H9 (cell line): ENCODE results near the gene PTPRR. TPM values are rescaled to one million over a fixed set of nuclear protein-coding genes. Genes with fewer than 3 reads are reported as not detected.

Experiments
- DNase-seq: peaks from one replicate; pipeline ENCODE4 v3.0.0-alpha.2; 2017
- H2AFZ ChIP-seq: one replicate; pipeline ENCODE4 v1.6.1; 2013; ENCODE audit warnings: mild to moderate bottlenecking, low read length, control low read depth, moderate library complexity
- H2AK5ac ChIP-seq: 2 replicates; pipeline ENCODE4 v1.6.1; 2013; ENCODE audit warnings: low read length, control low read depth, mixed read lengths; ENCODE audit not compliant: insufficient read length
- H2BK120ac ChIP-seq: one replicate; pipeline ENCODE4 v1.6.1; 2013; ENCODE audit warnings: low read depth, mild to moderate bottlenecking, low read length, control low read depth, inconsistent platforms; ENCODE audit not compliant: poor library complexity, severe bottlenecking
- H2BK12ac ChIP-seq: 2 replicates; pipeline ENCODE4 v1.6.1; 2013; ENCODE audit warnings: low read length, control low read depth, mixed read lengths, low read depth; ENCODE audit not compliant: insufficient read length
- H2BK15ac ChIP-seq: 2 replicates; pipeline ENCODE4 v1.6.1; 2013; ENCODE audit warnings: low read depth, low read length, control low read depth
- H2BK20ac ChIP-seq: one replicate; pipeline ENCODE4 v1.6.1; 2013; ENCODE audit warnings: low read depth, mild to moderate bottlenecking, low read length, control low read depth, inconsistent platforms; ENCODE audit not compliant: poor library complexity, severe bottlenecking
- H2BK5ac ChIP-seq: 2 replicates; pipeline ENCODE4 v1.6.1; 2013; ENCODE audit warnings: low read length, control low read depth, mixed read lengths; ENCODE audit not compliant: insufficient read length
- H3K14ac ChIP-seq: 2 replicates; pipeline ENCODE4 v1.6.1; 2013; ENCODE audit warnings: low read length, control low read depth; ENCODE audit not compliant: insufficient read depth
- H3K18ac ChIP-seq: 2 replicates; pipeline ENCODE4 v1.6.1; 2013; ENCODE audit warnings: low read depth, mild to moderate bottlenecking, mixed read lengths, low read length, control low read depth; ENCODE audit not compliant: insufficient read length
- H3K23ac ChIP-seq: 2 replicates; pipeline ENCODE4 v1.6.1; 2013; ENCODE audit warnings: low read length, control low read depth, mixed read lengths, low read depth; ENCODE audit not compliant: insufficient read length
- H3K23me2 ChIP-seq: 2 replicates; pipeline ENCODE4 v1.6.1; 2013; ENCODE audit warnings: low read depth, mild to moderate bottlenecking, mixed read lengths, low read length, control low read depth; ENCODE audit not compliant: insufficient read length, poor library complexity, severe bottlenecking
- H3K27ac ChIP-seq: 2 replicates; pipeline ENCODE4 v1.5.1; 2013; ENCODE audit warnings: low read length, control low read depth, mixed read lengths, low read depth; ENCODE audit not compliant: insufficient read length
- H3K27me3 ChIP-seq: 2 replicates; pipeline ENCODE4 v1.6.1; 2013; ENCODE audit warnings: low read length, control low read depth, inconsistent platforms; ENCODE audit not compliant: insufficient read depth
- H3K4ac ChIP-seq: 2 replicates; pipeline ENCODE4 v1.6.1; 2013; ENCODE audit warnings: low read depth, mild to moderate bottlenecking, control low read depth, inconsistent platforms, low read length, moderate library complexity
- H3K4me1 ChIP-seq: 2 replicates; pipeline ENCODE4 v1.6.1; 2013; ENCODE audit warnings: low read length, control low read depth, inconsistent platforms; ENCODE audit not compliant: insufficient read depth
- H3K4me2 ChIP-seq: 2 replicates; pipeline ENCODE4 v1.6.1; 2013; ENCODE audit warnings: low read length, control low read depth, mixed read lengths; ENCODE audit not compliant: insufficient read length, insufficient read depth
- H3K56ac ChIP-seq: 2 replicates; pipeline ENCODE4 v1.6.1; 2013; ENCODE audit warnings: low read depth, mild to moderate bottlenecking, mixed read lengths, low read length, control low read depth; ENCODE audit not compliant: insufficient read length
- H3K79me1 ChIP-seq: 2 replicates; pipeline ENCODE4 v1.6.1; 2013; ENCODE audit warnings: low read depth, mild to moderate bottlenecking, moderate library complexity, low read length, control low read depth, inconsistent platforms; ENCODE audit not compliant: insufficient read depth, poor library complexity, severe bottlenecking
- H3K79me2 ChIP-seq: 2 replicates; pipeline ENCODE4 v1.6.1; 2013; ENCODE audit warnings: low read length, control low read depth, inconsistent platforms; ENCODE audit not compliant: insufficient read depth
- H3K9ac ChIP-seq: 2 replicates; pipeline ENCODE4 v1.6.1; 2013; ENCODE audit warnings: low read length, control low read depth, mixed read lengths; ENCODE audit not compliant: insufficient read length; ENCODE audit errors: extremely low read depth
- H3K9me3 ChIP-seq: one replicate; pipeline ENCODE4 v1.6.1; 2013; ENCODE audit warnings: low read depth, low read length, inconsistent platforms; ENCODE audit not compliant: control insufficient read depth
- H3T11ph ChIP-seq: one replicate; pipeline ENCODE4 v1.6.1; 2013; ENCODE audit warnings: mild to moderate bottlenecking, low read length, control low read depth, inconsistent platforms
- H4K20me1 ChIP-seq: one replicate; pipeline ENCODE4 v1.6.1; 2013; ENCODE audit not compliant: control insufficient read depth, insufficient read length, insufficient read depth
- H4K5ac ChIP-seq: 2 replicates; pipeline ENCODE4 v1.6.1; 2013; ENCODE audit warnings: low read depth, mild to moderate bottlenecking, mixed read lengths, low read length, control low read depth; ENCODE audit not compliant: insufficient read length
- H4K8ac ChIP-seq: replicated peaks from 2 replicates; pipeline ENCODE4 v1.6.1; 2013; ENCODE audit warnings: low read length, control low read depth, mixed read lengths, low read depth; ENCODE audit not compliant: insufficient read length
- H4K91ac ChIP-seq: 2 replicates; pipeline ENCODE4 v1.6.1; 2013; ENCODE audit warnings: low read depth, mild to moderate bottlenecking, moderate library complexity, mixed read lengths, low read length, control low read depth; ENCODE audit not compliant: insufficient read length
- H3K27ac Mint-ChIP-seq, 3 experiments: 2 replicates in 2 of 3; 3 replicates in 1 of 3; pipeline ENCODE4 v1.8.0; 2020 to 2021; ENCODE audit warnings: mixed read lengths in 3 of 3, mild to moderate bottlenecking in 1 of 3, moderate library complexity in 1 of 3
- H3K27me3 Mint-ChIP-seq: 2 replicates; pipeline ENCODE4 v1.8.0; 2021; ENCODE audit warnings: low read depth, mild to moderate bottlenecking, moderate library complexity, mixed read lengths
- H3K36me3 Mint-ChIP-seq, 3 experiments: 2 replicates in 2 of 3; 3 replicates in 1 of 3; pipeline ENCODE4 v1.8.0; 2020 to 2021; ENCODE audit warnings: low read depth in 3 of 3, mixed read lengths in 3 of 3; ENCODE audit not compliant: insufficient read depth in 1 of 3
- H3K4me1 Mint-ChIP-seq, 2 experiments: 2 replicates each; pipeline ENCODE4 v1.8.0; 2020; ENCODE audit warnings: mixed read lengths in 2 of 2
- H3K4me3 Mint-ChIP-seq, 2 experiments: 2 replicates in 1 of 2; 3 replicates in 1 of 2; pipeline ENCODE4 v1.8.0; 2020 to 2021; ENCODE audit warnings: mild to moderate bottlenecking in 2 of 2, mixed read lengths in 2 of 2, moderate library complexity in 1 of 2
- H3K9me3 Mint-ChIP-seq, 2 experiments: 2 replicates in 1 of 2; 3 replicates in 1 of 2; pipeline ENCODE4 v1.8.0; 2020; ENCODE audit warnings: mild to moderate bottlenecking in 2 of 2, mixed read lengths in 2 of 2, moderate library complexity in 1 of 2
- CTCF ChIP-seq: fragments of 200-600 bp; sonication (generic); conservative IDR thresholded peaks from 3 replicates; pipeline ENCODE4 v1.8.0; 2021; ENCODE audit warnings: antibody characterized with exemption, mild to moderate bottlenecking
- WGBS: extraction: QIAGEN DNeasy Blood & Tissue Kit; methylation state at CpG from one replicate; pipeline ENCODE4 v1.1.7; 2013; ENCODE audit warnings: missing lambda C conversion rate, low lambda C conversion rate, mixed read lengths; ENCODE audit not compliant: insufficient read length; ENCODE audit errors: extremely low coverage; 5-methylcytosine and 5-hydroxymethylcytosine counted together
- total RNA-seq: library from RNA; stranded (reverse); gene quantifications from 2 replicates; pipeline ENCODE4 v1.2.1, GENCODE V29; 2021

The PTPRR gene
- total RNA-seq, 1 experiment from 2014 or later: 0.22 TPM

DNA sequence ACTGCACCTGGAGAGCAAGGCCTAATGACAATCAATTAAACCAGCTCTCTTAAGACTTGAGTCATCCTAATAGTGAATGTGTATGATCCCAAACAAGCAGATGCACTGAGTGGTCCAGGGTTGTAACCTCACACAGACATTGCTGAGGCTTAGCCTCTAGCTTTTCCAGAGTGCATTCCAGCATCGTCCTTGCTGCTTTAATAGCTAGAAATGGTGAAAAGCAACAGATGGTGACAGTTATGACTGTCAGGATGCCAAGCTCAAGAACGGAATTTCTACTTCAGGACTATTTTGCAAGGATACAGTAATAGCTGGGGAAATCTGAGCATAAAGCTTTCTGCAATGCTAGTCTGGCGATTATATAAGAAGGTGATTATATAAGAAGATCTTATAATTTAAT is 34.6 kb downstream of the PTPRR start:
- Histone ChIP-seq H4K91ac (no peak overlapping the region), H2BK15ac (no peak overlapping the region), H3K4me1 (no peaks in the 10 kb centered on the region), H3K4me2 (no peak overlapping the region), H2BK12ac (no peak overlapping the region), H3K23me2 (no peaks in the 10 kb centered on the region), H3T11ph (no peak overlapping the region), H4K20me1 (no peaks in the 10 kb centered on the region), H3K9ac (no peak overlapping the region), H2BK20ac (no peak overlapping the region), H4K5ac (no peak overlapping the region), H3K27ac (no peak overlapping the region), H4K8ac (no peak overlapping the region), H3K79me1 (no peaks in the 10 kb centered on the region), H3K79me2 (no peaks in the 10 kb centered on the region), H3K4ac (no peak overlapping the region), H3K14ac (no peak overlapping the region), H2BK5ac (no peak overlapping the region), H3K18ac (no peak overlapping the region), H3K27me3 (no peaks in the 10 kb centered on the region), H3K9me3 (no peaks in the 10 kb centered on the region), H2AK5ac (no peak overlapping the region), H3K56ac (no peak overlapping the region), H2BK120ac (no peak overlapping the region), H2AFZ (no peak overlapping the region), H3K23ac (no peak overlapping the region)
- Mint-ChIP-seq H3K36me3 (no peaks in the 10 kb centered on the region; a peak in 1 of 7 replicates), H3K9me3 (no peaks in the 10 kb centered on the region), H3K27ac (no peak overlapping the region), H3K27me3 (no peaks in the 10 kb centered on the region), H3K4me3 (no peak overlapping the region), H3K4me1 (peaks cover 6 to 10% of the 10 kb centered on the region in 2 experiments)
- DNase-seq: no peak
- TF ChIP-seq CTCF: no peak
- no CpG with 5 or more reads among the region's 3 CpGs for WGBS
